Kidney epithelial cell (primary cell): ENCODE data around the gene GREM1. TPM values are rescaled to one million over a fixed set of nuclear protein-coding genes. Genes with fewer than 3 reads are reported as not detected.

Experiments used
- DNase-seq: peaks from one replicate; pipeline ENCODE4 v3.0.0-alpha.2; 2010; ENCODE audit warnings: low read depth
- H3K27me3 ChIP-seq: 2 replicates; pipeline ENCODE4 v1.6.0; 2011; ENCODE audit warnings: low read length; ENCODE audit not compliant: control insufficient read depth, insufficient read depth
- H3K36me3 ChIP-seq: 2 replicates; pipeline ENCODE4 v1.5.1; 2011; ENCODE audit warnings: low read length; ENCODE audit not compliant: control insufficient read depth, insufficient read depth
- H3K4me3 ChIP-seq: 2 replicates; pipeline ENCODE4 v1.5.1; 2011; ENCODE audit warnings: low read depth, mild to moderate bottlenecking, control low read depth, low read length
- CTCF ChIP-seq: IDR thresholded peaks from 2 replicates; pipeline ENCODE4 v1.5.1; 2011; ENCODE audit warnings: mild to moderate bottlenecking, moderate library complexity, low read length, control low read depth, inconsistent platforms; ENCODE audit not compliant: insufficient read depth, poor library complexity, severe bottlenecking
- total RNA-seq: library from RNA; depleted of rRNA; stranded (reverse); fragments of >200 nt; gene quantifications from 2 replicates; pipeline ENCODE4 v1.2.3, GENCODE V29; 2015

The GREM1 gene
- total RNA-seq, 1 donor from 2014 or later, result 68.4 TPM

- Histone ChIP-seq H3K4me3 (peak overlapping the region; percentile 62), H3K36me3 (no peaks in the 10 kb centered on the region), H3K27me3 (peaks cover 10% of the 10 kb centered on the region)
- no peak for DNase-seq
- no peak for TF ChIP-seq CTCF
Measured at GRCh38 chr15:32718821-32719716, 1.3 kb downstream of the GREM1 start.

- no peak overlapping the region for H3K4me3 ChIP-seq
Measured at GRCh38 chr15:32721596-32721995, 3.8 kb downstream of the GREM1 start.

GRCh38 chr15:32722136-32722535 lies 4.3 kb downstream of the GREM1 start:
- no peak overlapping the region for H3K4me3 ChIP-seq
- TF ChIP-seq CTCF, result no peak

More at GRCh38 chr15:32721596-32721995, 3.8 kb downstream of the GREM1 start:
- Histone ChIP-seq H3K36me3 (no peaks in the 10 kb centered on the region), H3K27me3 (peaks cover 10% of the 10 kb centered on the region)
- TF ChIP-seq CTCF, result no peak
- DNase-seq, result no peak

GRCh38 chr15:32723171-32723948 lies 5.6 kb downstream of the GREM1 start:
- no peak for DNase-seq
- TF ChIP-seq CTCF, result no peak
- no peak overlapping the region for H3K4me3 ChIP-seq
- peaks cover 7% of the 10 kb centered on the region for H3K27me3 ChIP-seq
- no peaks in the 10 kb centered on the region for H3K36me3 ChIP-seq

More at GRCh38 chr15:32722136-32722535, 4.3 kb downstream of the GREM1 start:
- H3K36me3 ChIP-seq, result no peaks in the 10 kb centered on the region
- H3K27me3 ChIP-seq, result peaks cover 10% of the 10 kb centered on the region
- no peak for DNase-seq

- Histone ChIP-seq H3K36me3 (no peaks in the 10 kb centered on the region), H3K4me3 (no peak overlapping the region), H3K27me3 (no peaks in the 10 kb centered on the region)
- no peak for DNase-seq
- TF ChIP-seq CTCF, result no peak
Measured at GRCh38 chr15:32729700-32730395, 12.0 kb downstream of the GREM1 start.
